Erythroblast (primary cell): ENCODE measurements around the gene ABHD12.

Experiments used
- GATA1 ChIP-seq: IDR thresholded peaks from 2 replicates; pipeline ENCODE4 v1.6.1; 2011; ENCODE audit warnings: low read depth, mild to moderate bottlenecking, control low read depth, low read length, moderate library complexity
- POLR2A ChIP-seq: IDR thresholded peaks from 2 replicates; pipeline ENCODE4 v1.6.1; 2011; ENCODE audit warnings: mild to moderate bottlenecking, low read length

- no peak for TF ChIP-seq POLR2A
- no peak for TF ChIP-seq GATA1
These were observed 119.0 kb downstream of the ABHD12 start for GRCh38 chr20:25271486-25272222.
